Measurements from ENCODE around the gene KCNK18. TPM values are rescaled to one million over a fixed set of nuclear protein-coding genes. Genes with fewer than 3 reads are reported as not detected.

KCNK18 gene
- total and polyA plus RNA-seq, 7 experiments from 2014 or later: not detected

DNA sequence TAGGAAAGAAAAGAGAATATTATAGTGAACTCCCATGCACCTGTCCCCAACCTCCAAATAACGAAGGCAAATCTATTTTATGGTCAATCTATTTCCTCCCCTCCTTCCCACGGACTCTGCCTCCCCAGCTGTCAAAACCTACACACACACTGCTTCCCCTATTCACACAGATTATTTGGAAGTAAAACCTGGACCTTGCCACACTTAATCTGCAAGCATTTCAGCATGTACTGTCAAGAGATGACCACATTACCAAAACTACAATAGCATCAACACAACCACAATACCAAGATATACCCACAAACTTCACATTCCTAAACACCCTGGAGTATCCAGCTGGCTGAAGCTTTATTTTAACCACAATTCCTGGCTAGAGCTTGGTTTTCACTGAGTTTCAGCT is 27.8 kb upstream of the KCNK18 start:
- CTCF ChIA-PET: interaction anchor here (0.6 to 1.4 kb wide), 2 partner anchors 47 to 383 kb away, joined by 4 to 6 read pairs; no protein-coding TSS in a partner anchor
- Mint-ChIP-seq H3K36me3 (peaks cover 0 to 4% (median 0%) of the 10 kb centered on the region in 5 donors), H3K4me1 (peaks cover 9 to 47% (median 29%) of the 10 kb centered on the region in 7 donors), H3K9me3 (peaks cover 0 to 3% (median 0%) of the 10 kb centered on the region in 11 donors), H3K4me3 (peak overlapping the region in 5 of 10 donors; percentile 4 to 68 (median 42)), H3K27me3 (peaks cover 63 to 89% (median 73%) of the 10 kb centered on the region in 5 donors), H3K27ac (peak overlapping the region in 1 of 9 donors; percentile 14)
- ATAC-seq (no peak), DNase-seq (no peak)
- Histone ChIP-seq H3K36me3 (ENCODE audit: control insufficient read depth in 2 of 3, insufficient read depth in 3 of 3, low read length in 3 of 3) (no peaks in the 10 kb centered on the region), H3K9me3 (ENCODE audit: control insufficient read depth in 2 of 3, low read length in 3 of 3) (no peaks in the 10 kb centered on the region), H3K4me3 (ENCODE audit: low read length) (no peak overlapping the region), H3K4me1 (ENCODE audit: control insufficient read depth in 2 of 2, insufficient read depth in 2 of 2, low read length in 2 of 2) (peaks cover 7 to 19% of the 10 kb centered on the region in 2 donors), H3K27ac (ENCODE audit: low read depth, low read length) (no peak overlapping the region), H3K27me3 (ENCODE audit: control insufficient read depth in 2 of 2, insufficient read depth in 2 of 2, low read length in 2 of 2) (peaks cover 0 to 24% of the 10 kb centered on the region in 2 donors)
- intact Hi-C loops (cut with micrococcal nuclease): loop anchor here in 1 of 2 donors (5.0 kb wide), 1 partner anchor 373 kb away; the partner anchor contains the start of gene EMX2
- POLR2A ChIA-PET: no interaction called here

DNA sequence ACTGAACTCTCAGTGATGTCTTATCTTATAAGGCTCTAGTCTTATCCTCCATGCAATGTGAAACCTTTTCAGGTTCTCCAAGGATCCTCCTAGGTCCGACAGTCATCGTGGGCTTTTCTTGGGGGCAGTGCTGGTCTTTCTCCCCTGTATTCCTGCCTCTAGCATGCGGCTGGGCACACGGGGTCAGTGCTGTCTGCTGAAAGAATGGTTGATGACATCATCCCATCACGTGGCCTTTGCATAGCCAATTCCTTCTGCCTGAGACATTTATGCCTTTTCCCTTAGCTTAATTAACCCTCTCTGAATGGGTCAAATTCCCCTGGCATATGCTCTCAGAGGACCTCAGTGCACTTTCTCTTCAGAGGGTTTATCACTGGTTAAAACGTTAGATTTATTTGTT is 27.0 kb upstream of the KCNK18 start:
- Mint-ChIP-seq H3K4me3 (no peak overlapping the region), H3K27ac (no peak overlapping the region), H3K36me3 (peaks cover 0 to 4% (median 0%) of the 10 kb centered on the region in 5 donors), H3K27me3 (peaks cover 56 to 86% (median 66%) of the 10 kb centered on the region in 5 donors), H3K4me1 (peaks cover 8 to 46% (median 27%) of the 10 kb centered on the region in 7 donors), H3K9me3 (peaks cover 0 to 3% (median 0%) of the 10 kb centered on the region in 11 donors)
- no peak for DNase-seq
- H3K36me3 ChIP-seq (ENCODE audit: control insufficient read depth in 2 of 3, insufficient read depth in 3 of 3, low read length in 3 of 3): no peaks in the 10 kb centered on the region
- no peak overlapping the region for H3K4me3 ChIP-seq (ENCODE audit: low read length)
- no peak overlapping the region for H3K27ac ChIP-seq (ENCODE audit: low read depth, low read length)
- POLR2A ChIA-PET: no interaction called here
- intact Hi-C loops (cut with micrococcal nuclease): loop anchor here in 1 of 2 donors (10.0 kb wide), 1 partner anchor 165 kb away; the partner anchor contains the start of gene SHTN1
- CTCF ChIA-PET: interaction anchor here (0.7 to 1.4 kb wide), 2 partner anchors 46 to 174 kb away, joined by 3 to 6 read pairs; no protein-coding TSS in a partner anchor
- H3K27me3 ChIP-seq (ENCODE audit: control insufficient read depth in 2 of 2, insufficient read depth in 2 of 2, low read length in 2 of 2): peaks cover 0 to 18% of the 10 kb centered on the region in 2 donors
- H3K9me3 ChIP-seq (ENCODE audit: control insufficient read depth in 2 of 3, low read length in 3 of 3): no peaks in the 10 kb centered on the region
- no peak for ATAC-seq
- peaks cover 10 to 22% of the 10 kb centered on the region in 2 donors for H3K4me1 ChIP-seq (ENCODE audit: control insufficient read depth in 2 of 2, insufficient read depth in 2 of 2, low read length in 2 of 2)

DNA sequence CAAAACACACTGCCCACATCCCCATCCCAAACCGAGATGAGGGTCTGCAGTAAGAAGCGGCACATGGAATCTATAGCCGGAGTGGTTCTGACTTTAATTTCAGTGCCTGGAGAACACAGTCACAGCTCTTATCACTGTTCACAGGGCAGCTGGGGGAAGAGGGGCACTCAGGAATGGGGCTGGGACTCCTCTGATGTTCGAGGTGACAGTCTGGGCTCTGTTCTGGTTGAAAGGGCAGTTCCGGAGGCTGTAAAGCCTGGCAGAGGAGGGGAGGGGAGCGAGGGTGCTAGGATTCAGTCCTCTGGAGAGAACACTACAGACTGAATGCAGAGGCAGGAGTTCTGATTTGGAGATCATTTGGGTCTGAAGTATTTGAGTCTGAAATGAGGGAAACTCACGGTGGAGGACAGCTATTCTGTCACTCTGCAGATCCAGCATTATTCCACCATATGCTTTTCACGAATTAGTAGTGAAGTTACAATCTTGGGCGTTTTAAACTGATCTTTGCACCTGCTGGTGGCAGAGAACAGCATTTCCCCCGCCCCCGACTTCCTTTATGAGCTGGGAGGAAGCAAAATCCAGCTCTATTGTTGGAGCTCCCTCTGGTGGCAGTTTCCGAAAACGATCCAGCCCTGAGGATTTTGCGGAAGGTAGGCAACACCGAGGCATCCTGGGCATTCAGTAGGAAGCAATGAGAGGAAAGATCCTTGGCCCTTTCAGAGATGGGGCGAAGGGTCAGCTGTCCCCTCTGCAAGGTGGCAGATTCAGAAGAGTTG is 22.7 kb upstream of the KCNK18 start:
- POLR2A ChIA-PET: interaction anchor here (1.6 kb wide), 1 partner anchor 8 kb away, joined by 5 read pairs; no protein-coding TSS in a partner anchor
- Mint-ChIP-seq H3K9me3 (no peaks in the 10 kb centered on the region), H3K4me3 (peak overlapping the region; percentile 85 to 94 (median 90)), H3K27me3 (peaks cover 28 to 47% (median 29%) of the 10 kb centered on the region in 5 donors), H3K4me1 (peaks cover under 1 to 18% (median 14%) of the 10 kb centered on the region in 7 donors), H3K36me3 (peaks cover 0 to under 1% (median 0%) of the 10 kb centered on the region in 5 donors), H3K27ac (peak overlapping the region in 8 of 9 donors; percentile 20 to 66 (median 51))
- peak overlapping the region; percentile 57 for H3K4me3 ChIP-seq (ENCODE audit: low read length)
- H3K27me3 ChIP-seq (ENCODE audit: control insufficient read depth in 2 of 2, insufficient read depth in 2 of 2, low read length in 2 of 2): no peaks in the 10 kb centered on the region
- no peak overlapping the region for H3K27ac ChIP-seq (ENCODE audit: low read depth, low read length)
- peaks cover 7 to 10% of the 10 kb centered on the region in 2 donors for H3K4me1 ChIP-seq (ENCODE audit: control insufficient read depth in 2 of 2, insufficient read depth in 2 of 2, low read length in 2 of 2)
- CTCF ChIA-PET: interaction anchor here (0.6 to 2.7 kb wide), 20 partner anchors 11 to 491 kb away, joined by 3 to 27 read pairs (median 4); no protein-coding TSS in a partner anchor
- intact Hi-C loops (cut with micrococcal nuclease): loop anchor here (1.0 to 10.0 kb wide), 6 partner anchors 170 to 1168 kb away; partner anchors contain the start of genes FAM204A (in 1 of the 2), PDZD8 (in 1 of the 2) and SHTN1 (in 1 of the 2)
- no peaks in the 10 kb centered on the region for H3K9me3 ChIP-seq (ENCODE audit: control insufficient read depth in 2 of 3, low read length in 3 of 3)
- no peaks in the 10 kb centered on the region for H3K36me3 ChIP-seq (ENCODE audit: control insufficient read depth in 2 of 3, insufficient read depth in 3 of 3, low read length in 3 of 3)
- DNase-seq: peak; percentile 64 to 87 (median 82)
- ATAC-seq: peak; percentile 90

DNA sequence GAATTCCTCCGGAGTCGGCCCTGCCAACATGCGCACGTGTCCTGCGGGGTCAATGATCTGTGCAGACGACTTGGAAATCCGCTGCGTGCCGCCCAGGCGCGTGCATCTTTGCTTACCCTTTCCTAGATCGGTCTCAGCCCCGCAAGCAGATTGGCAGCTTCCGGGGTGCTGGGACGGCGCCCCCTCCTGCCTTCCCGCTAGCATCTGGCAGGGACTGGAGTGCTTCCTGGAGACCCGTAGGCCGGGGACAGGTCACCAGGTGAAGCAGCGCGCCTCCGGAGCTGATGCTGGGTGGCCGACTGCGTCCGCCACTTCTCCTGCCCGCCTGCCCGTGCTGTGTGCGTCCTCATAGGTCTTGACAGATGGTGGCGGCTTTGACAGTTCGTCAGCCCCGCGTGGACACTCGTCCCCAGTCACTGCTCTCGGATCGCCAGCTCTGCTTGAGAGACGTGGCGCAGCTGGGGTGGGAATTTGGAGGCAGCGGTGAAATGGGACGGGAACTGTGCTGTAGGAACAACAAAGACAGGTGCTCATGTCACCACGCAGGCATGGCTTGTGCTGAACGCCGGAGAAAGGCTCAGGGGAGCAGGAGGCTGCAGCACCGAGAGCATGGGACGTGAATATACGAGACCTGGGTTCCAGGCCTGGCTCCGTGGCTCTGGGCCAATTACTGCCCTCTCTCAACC is 21.9 kb upstream of the KCNK18 start:
- Mint-ChIP-seq H3K9me3 (no peaks in the 10 kb centered on the region), H3K36me3 (no peaks in the 10 kb centered on the region), H3K27me3 (peaks cover 26 to 44% (median 27%) of the 10 kb centered on the region in 5 donors), H3K4me3 (peak overlapping the region; percentile 85 to 94 (median 90)), H3K27ac (peak overlapping the region in 5 of 9 donors; percentile 58 to 88 (median 70)), H3K4me1 (peaks cover 0 to 18% (median 14%) of the 10 kb centered on the region in 7 donors)
- intact Hi-C loops (cut with micrococcal nuclease): loop anchor here (1.0 to 10.0 kb wide), 5 partner anchors 171 to 493 kb away; partner anchors contain the start of genes PDZD8 (in 1 of the 2) and SHTN1 (in 1 of the 2)
- POLR2A ChIA-PET: interaction anchor here (1.6 kb wide), 1 partner anchor 9 kb away, joined by 5 read pairs; no protein-coding TSS in a partner anchor
- ATAC-seq (peak; percentile 67), DNase-seq (peak in 3 of 9 donors; percentile 16 to 40 (median 34))
- no peaks in the 10 kb centered on the region for H3K9me3 ChIP-seq (ENCODE audit: control insufficient read depth in 2 of 3, low read length in 3 of 3)
- H3K27me3 ChIP-seq (ENCODE audit: control insufficient read depth in 2 of 2, insufficient read depth in 2 of 2, low read length in 2 of 2): no peaks in the 10 kb centered on the region
- H3K4me1 ChIP-seq (ENCODE audit: control insufficient read depth in 2 of 2, insufficient read depth in 2 of 2, low read length in 2 of 2): peaks cover 7 to 10% of the 10 kb centered on the region in 2 donors
- CTCF ChIA-PET: interaction anchor here (0.7 to 2.7 kb wide), 18 partner anchors 10 to 492 kb away, joined by 3 to 27 read pairs (median 4); no protein-coding TSS in a partner anchor
- H3K36me3 ChIP-seq (ENCODE audit: control insufficient read depth in 2 of 3, insufficient read depth in 3 of 3, low read length in 3 of 3): no peaks in the 10 kb centered on the region
- no peak overlapping the region for H3K27ac ChIP-seq (ENCODE audit: low read depth, low read length)
- H3K4me3 ChIP-seq (ENCODE audit: low read length): peak overlapping the region; percentile 57

DNA sequence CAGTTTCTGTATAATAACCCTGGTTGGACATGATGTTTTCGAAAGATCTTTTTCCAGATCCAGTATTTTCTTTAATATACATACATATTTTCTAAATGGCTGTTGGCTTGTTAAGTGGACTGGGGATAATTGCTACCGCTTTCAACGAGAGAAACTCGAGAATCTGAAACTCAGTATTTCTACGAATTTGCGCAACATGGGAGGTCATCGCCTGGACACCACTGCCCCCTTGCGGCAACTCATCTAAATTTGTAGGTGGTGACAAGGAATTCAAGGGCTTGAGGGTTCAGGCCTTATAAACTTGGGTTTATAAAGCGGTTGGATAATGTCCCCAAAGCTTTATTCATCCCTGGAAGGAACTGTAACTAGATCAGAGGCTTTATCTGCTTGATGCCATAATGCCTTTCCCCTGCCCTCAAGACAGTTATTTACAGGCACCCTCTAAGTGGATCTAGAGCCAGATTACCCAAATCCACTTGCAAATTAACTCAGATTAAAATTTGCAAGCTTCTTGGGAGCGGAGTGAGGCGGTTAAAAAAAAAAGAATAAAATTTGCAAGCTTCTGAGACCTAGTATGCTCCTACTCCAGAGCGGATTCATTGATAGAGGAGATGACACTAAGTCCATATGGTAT is 21.3 kb upstream of the KCNK18 start:
- peaks cover 7 to 10% of the 10 kb centered on the region in 2 donors for H3K4me1 ChIP-seq (ENCODE audit: control insufficient read depth in 2 of 2, insufficient read depth in 2 of 2, low read length in 2 of 2)
- peak overlapping the region; percentile 57 for H3K4me3 ChIP-seq (ENCODE audit: low read length)
- Mint-ChIP-seq H3K4me1 (peaks cover 0 to 18% (median 14%) of the 10 kb centered on the region in 7 donors), H3K27me3 (peaks cover 22 to 40% (median 27%) of the 10 kb centered on the region in 5 donors), H3K4me3 (peak overlapping the region; percentile 85 to 94 (median 90)), H3K9me3 (no peaks in the 10 kb centered on the region), H3K27ac (peak overlapping the region in 6 of 9 donors; percentile 10 to 88 (median 43)), H3K36me3 (no peaks in the 10 kb centered on the region)
- H3K27me3 ChIP-seq (ENCODE audit: control insufficient read depth in 2 of 2, insufficient read depth in 2 of 2, low read length in 2 of 2): no peaks in the 10 kb centered on the region
- H3K27ac ChIP-seq (ENCODE audit: low read depth, low read length): no peak overlapping the region
- H3K36me3 ChIP-seq (ENCODE audit: control insufficient read depth in 2 of 3, insufficient read depth in 3 of 3, low read length in 3 of 3): no peaks in the 10 kb centered on the region
- ChIA-PET CTCF (interaction anchor here (0.6 to 2.7 kb wide), 10 partner anchors 9 to 387 kb away, joined by 3 to 27 read pairs (median 6); no protein-coding TSS in a partner anchor), POLR2A (interaction anchor here (1.6 kb wide), 1 partner anchor 9 kb away, joined by 5 read pairs; no protein-coding TSS in a partner anchor)
- no peaks in the 10 kb centered on the region for H3K9me3 ChIP-seq (ENCODE audit: control insufficient read depth in 2 of 3, low read length in 3 of 3)
- DNase-seq (peak; percentile 51 to 78 (median 70)), ATAC-seq (peak; percentile 59)
- intact Hi-C loops (cut with micrococcal nuclease): loop anchor here (1.0 to 10.0 kb wide), 5 partner anchors 171 to 494 kb away; partner anchors contain the start of genes PDZD8 (in 1 of the 2) and SHTN1 (in 1 of the 2)
